GM23338 (cell line): ENCODE measurements around the gene OST4. TPM values are rescaled to one million over a fixed set of nuclear protein-coding genes. Genes with fewer than 3 reads are reported as not detected.

Source experiments
- ATAC-seq: fragments of 200-7000 bp; cut with Tn5 transposase; 3 replicates; pipeline ENCODE4 v1.9.1; 2020
- DNase-seq: peaks from one replicate; pipeline ENCODE4 v3.0.0-alpha.2; 2015; ENCODE audit warnings: low spot score
- H2AFZ ChIP-seq: fragments of 200-600 bp; sonication (generic); 2 replicates; pipeline ENCODE4 v1.8.0; 2016; ENCODE audit warnings: antibody characterized with exemption, mild to moderate bottlenecking, moderate library complexity
- H3F3A ChIP-seq: fragments of 200-600 bp; sonication (generic); replicated peaks from 2 replicates; pipeline ENCODE4 v1.8.0; 2017; ENCODE audit warnings: antibody characterized with exemption, mixed run types, low read depth
- H3K27ac ChIP-seq: fragments of 200-600 bp; sonication (generic); 2 replicates; pipeline ENCODE4 v1.6.1; 2016; ENCODE audit warnings: low read depth
- H3K27me3 ChIP-seq: fragments of 200-600 bp; sonication (generic); 2 replicates; pipeline ENCODE4 v1.8.0; 2016; ENCODE audit warnings: mild to moderate bottlenecking, mixed run types, moderate library complexity; ENCODE audit not compliant: insufficient read depth
- H3K36me3 ChIP-seq: fragments of 200-600 bp; sonication (generic); 2 replicates; pipeline ENCODE4 v1.8.0; 2016; ENCODE audit warnings: mild to moderate bottlenecking; ENCODE audit not compliant: insufficient read depth
- H3K4me1 ChIP-seq: fragments of 200-600 bp; sonication (generic); 2 replicates; pipeline ENCODE4 v1.8.0; 2016; ENCODE audit warnings: mild to moderate bottlenecking, moderate library complexity; ENCODE audit not compliant: insufficient read depth
- H3K4me2 ChIP-seq: fragments of 200-600 bp; sonication (generic); 2 replicates; pipeline ENCODE4 v1.7.1; 2017; ENCODE audit warnings: mixed run types
- H3K4me3 ChIP-seq: fragments of 200-600 bp; sonication (generic); 2 replicates; pipeline ENCODE4 v1.6.1; 2016; ENCODE audit warnings: mixed run types
- H3K79me2 ChIP-seq: fragments of 200-600 bp; sonication (generic); replicated peaks from 2 replicates; pipeline ENCODE4 v1.8.0; 2017; ENCODE audit warnings: mild to moderate bottlenecking; ENCODE audit not compliant: insufficient read depth
- H3K9me2 ChIP-seq: fragments of 200-600 bp; sonication (generic); 2 replicates; pipeline ENCODE4 v1.8.0; 2017; ENCODE audit not compliant: insufficient read depth
- H4K20me1 ChIP-seq: fragments of 200-600 bp; sonication (generic); replicated peaks from 2 replicates; pipeline ENCODE4 v1.8.0; 2017; ENCODE audit warnings: mild to moderate bottlenecking; ENCODE audit not compliant: insufficient read depth
- H3K27ac Mint-ChIP-seq: 2 replicates; pipeline ENCODE4 v1.8.0; 2020; ENCODE audit warnings: inconsistent platforms, mild to moderate bottlenecking, moderate library complexity, mixed read lengths
- H3K27me3 Mint-ChIP-seq: 3 replicates; pipeline ENCODE4 v1.8.0; 2022; ENCODE audit warnings: low read depth, mild to moderate bottlenecking, moderate library complexity, mixed read lengths, inconsistent platforms; ENCODE audit not compliant: insufficient read depth, poor library complexity
- H3K36me3 Mint-ChIP-seq: 3 replicates; pipeline ENCODE4 v1.8.0; 2021; ENCODE audit warnings: low read depth, mild to moderate bottlenecking, inconsistent platforms, moderate library complexity, mixed read lengths
- H3K4me1 Mint-ChIP-seq: 3 replicates; pipeline ENCODE4 v1.8.0; 2020; ENCODE audit warnings: mild to moderate bottlenecking, inconsistent platforms, mixed read lengths
- H3K4me3 Mint-ChIP-seq: 3 replicates; pipeline ENCODE4 v1.8.0; 2021; ENCODE audit warnings: moderate library complexity, mild to moderate bottlenecking, inconsistent platforms, mixed read lengths
- H3K9me3 Mint-ChIP-seq: 3 replicates; pipeline ENCODE4 v1.8.0; 2020; ENCODE audit warnings: moderate library complexity, mild to moderate bottlenecking, inconsistent platforms, mixed read lengths
- CREB1 ChIP-seq: fragments of 250-450 bp; sonication (Bioruptor Pico); IDR thresholded peaks from 2 replicates; pipeline ENCODE4 v1.5.0; 2020; ENCODE audit warnings: low read depth, mild to moderate bottlenecking, moderate library complexity
- EZH2 ChIP-seq: fragments of 200-600 bp; sonication (generic); IDR thresholded peaks from one replicate; pipeline ENCODE4 v1.8.0; 2017; ENCODE audit warnings: antibody characterized with exemption, mild to moderate bottlenecking, low read depth; ENCODE audit not compliant: unreplicated experiment
- EZH2phosphoT487 ChIP-seq: fragments of 200-600 bp; sonication (generic); IDR thresholded peaks from one replicate; pipeline ENCODE4 v1.8.1; 2018; ENCODE audit warnings: antibody characterized with exemption; ENCODE audit not compliant: unreplicated experiment
- JUNB ChIP-seq: IDR thresholded peaks from one replicate; pipeline ENCODE4 v1.6.1; 2016; ENCODE audit warnings: antibody characterized with exemption; ENCODE audit not compliant: unreplicated experiment
- POLR2AphosphoS5 ChIP-seq: IDR thresholded peaks from 2 replicates; pipeline ENCODE4 v1.6.1; 2016; ENCODE audit warnings: antibody characterized with exemption, low read depth
- STAT1 ChIP-seq: IDR thresholded peaks from one replicate; pipeline ENCODE4 v1.6.1; 2016; ENCODE audit warnings: antibody characterized with exemption; ENCODE audit not compliant: unreplicated experiment
- ZNF114 ChIP-seq: fragments of 250-450 bp; sonication (Bioruptor Pico); IDR thresholded peaks from 2 replicates; pipeline ENCODE4 v1.5.0; 2020; ENCODE audit warnings: mild to moderate bottlenecking, moderate library complexity
- ZNF331 ChIP-seq: fragments of 250-450 bp; sonication (Bioruptor Pico); IDR thresholded peaks from 2 replicates; pipeline ENCODE4 v1.5.0; 2020; ENCODE audit warnings: low read depth, mild to moderate bottlenecking, moderate library complexity
- polyA plus RNA-seq: library from polyadenylated mRNA; unstranded; fragments of >200 nt; fragmentation: Nextera tagmentation; extraction: Ambion mirVana; gene quantifications from 2 replicates; pipeline ENCODE4 v1.2.1, GENCODE V29; 2016
- total RNA-seq: library from RNA; depleted of rRNA; stranded (reverse); fragments of >200 nt; shearing (Covaris generic); gene quantifications from 2 replicates; pipeline ENCODE4 v1.2.3, GENCODE V29; 2014
- TF ChIP-seq, protein P1 (sequence below): fragments of 250-450 bp; sonication (Bioruptor Pico); IDR thresholded peaks from 2 replicates; pipeline ENCODE4 v1.5.0; 2020; ENCODE audit warnings: mild to moderate bottlenecking, moderate library complexity
- TF ChIP-seq, protein P2 (sequence below), 2 experiments: fragments of 200-600 bp in 1 of 2; sonication (generic) in 1 of 2; conservative IDR thresholded peaks; 2 replicates each; pipeline versions ENCODE4 v1.5.1 to v1.6.1; 2016 to 2017; ENCODE audit warnings: antibody characterized with exemption in 2 of 2, low read depth in 2 of 2, mild to moderate bottlenecking in 2 of 2, moderate library complexity in 1 of 2
- TF ChIP-seq, protein P3 (sequence below): IDR thresholded peaks from one replicate; pipeline ENCODE4 v1.6.1; 2018; ENCODE audit warnings: antibody characterized with exemption; ENCODE audit not compliant: unreplicated experiment

OST4 gene
- total and polyA plus RNA-seq, 2 experiments from 2014 or later = 226 to 568 TPM

DNA sequence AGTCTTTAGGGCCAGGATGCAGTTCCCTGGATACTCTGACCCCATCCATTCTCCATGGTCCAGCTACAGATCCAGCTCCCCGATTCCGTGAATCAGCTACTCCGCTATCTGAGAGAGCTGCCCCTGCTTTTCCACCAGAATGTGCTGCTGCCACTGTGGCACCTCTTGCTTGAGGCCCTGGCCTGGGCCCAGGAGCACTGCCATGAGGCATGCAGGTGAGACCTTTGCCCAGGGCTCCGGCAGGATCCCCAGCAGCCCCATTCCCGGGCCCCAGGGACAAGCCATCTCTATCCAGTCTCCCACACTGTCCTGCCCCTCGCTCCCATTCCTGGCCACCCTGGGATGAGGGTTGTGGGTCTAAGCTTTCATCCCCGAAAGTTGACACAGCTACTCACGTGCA lies 31.2 kb downstream of the OST4 start (continued):
- TF ChIP-seq, protein P1, sequence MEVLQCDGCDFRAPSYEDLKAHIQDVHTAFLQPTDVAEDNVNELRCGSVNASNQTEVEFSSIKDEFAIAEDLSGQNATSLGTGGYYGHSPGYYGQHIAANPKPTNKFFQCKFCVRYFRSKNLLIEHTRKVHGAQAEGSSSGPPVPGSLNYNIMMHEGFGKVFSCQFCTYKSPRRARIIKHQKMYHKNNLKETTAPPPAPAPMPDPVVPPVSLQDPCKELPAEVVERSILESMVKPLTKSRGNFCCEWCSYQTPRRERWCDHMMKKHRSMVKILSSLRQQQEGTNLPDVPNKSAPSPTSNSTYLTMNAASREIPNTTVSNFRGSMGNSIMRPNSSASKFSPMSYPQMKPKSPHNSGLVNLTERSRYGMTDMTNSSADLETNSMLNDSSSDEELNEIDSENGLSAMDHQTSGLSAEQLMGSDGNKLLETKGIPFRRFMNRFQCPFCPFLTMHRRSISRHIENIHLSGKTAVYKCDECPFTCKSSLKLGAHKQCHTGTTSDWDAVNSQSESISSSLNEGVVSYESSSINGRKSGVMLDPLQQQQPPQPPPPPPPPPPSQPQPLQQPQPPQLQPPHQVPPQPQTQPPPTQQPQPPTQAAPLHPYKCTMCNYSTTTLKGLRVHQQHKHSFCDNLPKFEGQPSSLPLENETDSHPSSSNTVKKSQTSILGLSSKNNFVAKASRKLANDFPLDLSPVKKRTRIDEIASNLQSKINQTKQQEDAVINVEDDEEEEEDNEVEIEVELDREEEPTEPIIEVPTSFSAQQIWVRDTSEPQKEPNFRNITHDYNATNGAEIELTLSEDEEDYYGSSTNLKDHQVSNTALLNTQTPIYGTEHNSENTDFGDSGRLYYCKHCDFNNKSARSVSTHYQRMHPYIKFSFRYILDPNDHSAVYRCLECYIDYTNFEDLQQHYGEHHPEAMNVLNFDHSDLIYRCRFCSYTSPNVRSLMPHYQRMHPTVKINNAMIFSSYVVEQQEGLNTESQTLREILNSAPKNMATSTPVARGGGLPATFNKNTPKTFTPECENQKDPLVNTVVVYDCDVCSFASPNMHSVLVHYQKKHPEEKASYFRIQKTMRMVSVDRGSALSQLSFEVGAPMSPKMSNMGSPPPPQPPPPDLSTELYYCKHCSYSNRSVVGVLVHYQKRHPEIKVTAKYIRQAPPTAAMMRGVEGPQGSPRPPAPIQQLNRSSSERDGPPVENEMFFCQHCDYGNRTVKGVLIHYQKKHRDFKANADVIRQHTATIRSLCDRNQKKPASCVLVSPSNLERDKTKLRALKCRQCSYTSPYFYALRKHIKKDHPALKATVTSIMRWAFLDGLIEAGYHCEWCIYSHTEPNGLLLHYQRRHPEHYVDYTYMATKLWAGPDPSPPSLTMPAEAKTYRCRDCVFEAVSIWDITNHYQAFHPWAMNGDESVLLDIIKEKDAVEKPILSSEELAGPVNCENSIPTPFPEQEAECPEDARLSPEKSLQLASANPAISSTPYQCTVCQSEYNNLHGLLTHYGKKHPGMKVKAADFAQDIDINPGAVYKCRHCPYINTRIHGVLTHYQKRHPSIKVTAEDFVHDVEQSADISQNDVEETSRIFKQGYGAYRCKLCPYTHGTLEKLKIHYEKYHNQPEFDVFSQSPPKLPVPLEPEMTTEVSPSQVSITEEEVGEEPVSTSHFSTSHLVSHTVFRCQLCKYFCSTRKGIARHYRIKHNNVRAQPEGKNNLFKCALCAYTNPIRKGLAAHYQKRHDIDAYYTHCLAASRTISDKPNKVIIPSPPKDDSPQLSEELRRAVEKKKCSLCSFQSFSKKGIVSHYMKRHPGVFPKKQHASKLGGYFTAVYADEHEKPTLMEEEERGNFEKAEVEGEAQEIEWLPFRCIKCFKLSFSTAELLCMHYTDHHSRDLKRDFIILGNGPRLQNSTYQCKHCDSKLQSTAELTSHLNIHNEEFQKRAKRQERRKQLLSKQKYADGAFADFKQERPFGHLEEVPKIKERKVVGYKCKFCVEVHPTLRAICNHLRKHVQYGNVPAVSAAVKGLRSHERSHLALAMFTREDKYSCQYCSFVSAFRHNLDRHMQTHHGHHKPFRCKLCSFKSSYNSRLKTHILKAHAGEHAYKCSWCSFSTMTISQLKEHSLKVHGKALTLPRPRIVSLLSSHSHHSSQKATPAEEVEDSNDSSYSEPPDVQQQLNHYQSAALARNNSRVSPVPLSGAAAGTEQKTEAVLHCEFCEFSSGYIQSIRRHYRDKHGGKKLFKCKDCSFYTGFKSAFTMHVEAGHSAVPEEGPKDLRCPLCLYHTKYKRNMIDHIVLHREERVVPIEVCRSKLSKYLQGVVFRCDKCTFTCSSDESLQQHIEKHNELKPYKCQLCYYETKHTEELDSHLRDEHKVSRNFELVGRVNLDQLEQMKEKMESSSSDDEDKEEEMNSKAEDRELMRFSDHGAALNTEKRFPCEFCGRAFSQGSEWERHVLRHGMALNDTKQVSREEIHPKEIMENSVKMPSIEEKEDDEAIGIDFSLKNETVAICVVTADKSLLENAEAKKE (CRISPR knock-in tag) = no peak
- TF ChIP-seq EZH2phosphoT487 (no peak), EZH2 (no peak), ZNF114 (CRISPR knock-in tag) (no peak)

DNA sequence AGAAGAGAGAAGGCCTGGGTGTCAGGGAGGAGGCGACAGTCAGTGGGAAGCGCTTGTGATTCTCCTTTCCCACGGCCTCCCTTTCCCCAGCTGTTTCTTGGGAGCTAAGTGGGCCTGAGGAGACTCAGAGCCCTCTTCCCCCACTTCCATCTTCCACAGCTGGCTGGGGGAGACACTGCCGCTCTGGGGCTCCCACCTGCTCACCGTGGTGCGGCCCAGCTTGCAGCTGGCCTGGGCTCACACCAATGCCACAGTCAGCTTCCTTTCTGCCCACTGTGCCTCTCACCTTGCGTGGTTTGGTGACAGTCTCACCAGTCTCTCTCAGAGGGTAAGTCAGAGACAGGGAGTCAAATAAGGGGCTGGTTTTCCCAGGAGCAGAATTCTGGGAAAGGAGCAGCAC lies 31.6 kb downstream of the OST4 start:
- H3K27me3 Mint-ChIP-seq = peaks cover 4% of the 10 kb centered on the region
- no peak for TF ChIP-seq POLR2AphosphoS5
- no peak for TF ChIP-seq JUNB
- TF ChIP-seq, protein P2, sequence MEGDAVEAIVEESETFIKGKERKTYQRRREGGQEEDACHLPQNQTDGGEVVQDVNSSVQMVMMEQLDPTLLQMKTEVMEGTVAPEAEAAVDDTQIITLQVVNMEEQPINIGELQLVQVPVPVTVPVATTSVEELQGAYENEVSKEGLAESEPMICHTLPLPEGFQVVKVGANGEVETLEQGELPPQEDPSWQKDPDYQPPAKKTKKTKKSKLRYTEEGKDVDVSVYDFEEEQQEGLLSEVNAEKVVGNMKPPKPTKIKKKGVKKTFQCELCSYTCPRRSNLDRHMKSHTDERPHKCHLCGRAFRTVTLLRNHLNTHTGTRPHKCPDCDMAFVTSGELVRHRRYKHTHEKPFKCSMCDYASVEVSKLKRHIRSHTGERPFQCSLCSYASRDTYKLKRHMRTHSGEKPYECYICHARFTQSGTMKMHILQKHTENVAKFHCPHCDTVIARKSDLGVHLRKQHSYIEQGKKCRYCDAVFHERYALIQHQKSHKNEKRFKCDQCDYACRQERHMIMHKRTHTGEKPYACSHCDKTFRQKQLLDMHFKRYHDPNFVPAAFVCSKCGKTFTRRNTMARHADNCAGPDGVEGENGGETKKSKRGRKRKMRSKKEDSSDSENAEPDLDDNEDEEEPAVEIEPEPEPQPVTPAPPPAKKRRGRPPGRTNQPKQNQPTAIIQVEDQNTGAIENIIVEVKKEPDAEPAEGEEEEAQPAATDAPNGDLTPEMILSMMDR (conservative IDR thresholded peaks at IDR 0.05; ENCODE audit: low read depth in 2 of 2) = no peak
- no peak for TF ChIP-seq STAT1
- no peak for TF ChIP-seq EZH2phosphoT487
- TF ChIP-seq, protein P3, sequence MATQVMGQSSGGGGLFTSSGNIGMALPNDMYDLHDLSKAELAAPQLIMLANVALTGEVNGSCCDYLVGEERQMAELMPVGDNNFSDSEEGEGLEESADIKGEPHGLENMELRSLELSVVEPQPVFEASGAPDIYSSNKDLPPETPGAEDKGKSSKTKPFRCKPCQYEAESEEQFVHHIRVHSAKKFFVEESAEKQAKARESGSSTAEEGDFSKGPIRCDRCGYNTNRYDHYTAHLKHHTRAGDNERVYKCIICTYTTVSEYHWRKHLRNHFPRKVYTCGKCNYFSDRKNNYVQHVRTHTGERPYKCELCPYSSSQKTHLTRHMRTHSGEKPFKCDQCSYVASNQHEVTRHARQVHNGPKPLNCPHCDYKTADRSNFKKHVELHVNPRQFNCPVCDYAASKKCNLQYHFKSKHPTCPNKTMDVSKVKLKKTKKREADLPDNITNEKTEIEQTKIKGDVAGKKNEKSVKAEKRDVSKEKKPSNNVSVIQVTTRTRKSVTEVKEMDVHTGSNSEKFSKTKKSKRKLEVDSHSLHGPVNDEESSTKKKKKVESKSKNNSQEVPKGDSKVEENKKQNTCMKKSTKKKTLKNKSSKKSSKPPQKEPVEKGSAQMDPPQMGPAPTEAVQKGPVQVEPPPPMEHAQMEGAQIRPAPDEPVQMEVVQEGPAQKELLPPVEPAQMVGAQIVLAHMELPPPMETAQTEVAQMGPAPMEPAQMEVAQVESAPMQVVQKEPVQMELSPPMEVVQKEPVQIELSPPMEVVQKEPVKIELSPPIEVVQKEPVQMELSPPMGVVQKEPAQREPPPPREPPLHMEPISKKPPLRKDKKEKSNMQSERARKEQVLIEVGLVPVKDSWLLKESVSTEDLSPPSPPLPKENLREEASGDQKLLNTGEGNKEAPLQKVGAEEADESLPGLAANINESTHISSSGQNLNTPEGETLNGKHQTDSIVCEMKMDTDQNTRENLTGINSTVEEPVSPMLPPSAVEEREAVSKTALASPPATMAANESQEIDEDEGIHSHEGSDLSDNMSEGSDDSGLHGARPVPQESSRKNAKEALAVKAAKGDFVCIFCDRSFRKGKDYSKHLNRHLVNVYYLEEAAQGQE = no peak
- TF ChIP-seq ZNF331 (CRISPR knock-in tag) = no peak
- no peak for TF ChIP-seq EZH2
- no peak for TF ChIP-seq ZNF114 (CRISPR knock-in tag)
- TF ChIP-seq CREB1 = no peak

More for the DNA sequence above, 31.6 kb downstream of the OST4 start:
- no peak for DNase-seq
- Histone ChIP-seq H3K36me3 (peaks cover 17% of the 10 kb centered on the region; the same call in 1 of the 2 replicates), H4K20me1 (no peaks in the 10 kb centered on the region), H3K4me2 (no peak overlapping the region), H3K27ac (no peak overlapping the region), H3K9me2 (no peaks in the 10 kb centered on the region), H3F3A (no peaks in the 10 kb centered on the region), H2AFZ (no peak overlapping the region), H3K27me3 (no peaks in the 10 kb centered on the region), H3K79me2 (no peaks in the 10 kb centered on the region), H3K4me3 (no peak overlapping the region), H3K4me1 (no peaks in the 10 kb centered on the region)
- no peaks in the 10 kb centered on the region for H3K9me3 Mint-ChIP-seq
- H3K36me3 Mint-ChIP-seq = peaks cover 55% of the 10 kb centered on the region
- no peaks in the 10 kb centered on the region for H3K4me1 Mint-ChIP-seq
- no peak overlapping the region for H3K4me3 Mint-ChIP-seq
- no peak overlapping the region for H3K27ac Mint-ChIP-seq
- no peak for ATAC-seq
